GM18507 (cell line): ENCODE measurements around the gene PDSS2.

Experiments
- DNase-seq: peaks from one replicate; pipeline ENCODE4 v3.0.0; 2011; ENCODE audit warnings: low read depth; ENCODE audit not compliant: insufficient read length; ENCODE audit errors: extremely low spot score
- FAIRE-seq: peaks from 2 replicates; lab custom pipeline; 2011; peaks lifted over from hg19 to GRCh38; lab: Jason Lieb, UNC

PDSS2 gene

DNA sequence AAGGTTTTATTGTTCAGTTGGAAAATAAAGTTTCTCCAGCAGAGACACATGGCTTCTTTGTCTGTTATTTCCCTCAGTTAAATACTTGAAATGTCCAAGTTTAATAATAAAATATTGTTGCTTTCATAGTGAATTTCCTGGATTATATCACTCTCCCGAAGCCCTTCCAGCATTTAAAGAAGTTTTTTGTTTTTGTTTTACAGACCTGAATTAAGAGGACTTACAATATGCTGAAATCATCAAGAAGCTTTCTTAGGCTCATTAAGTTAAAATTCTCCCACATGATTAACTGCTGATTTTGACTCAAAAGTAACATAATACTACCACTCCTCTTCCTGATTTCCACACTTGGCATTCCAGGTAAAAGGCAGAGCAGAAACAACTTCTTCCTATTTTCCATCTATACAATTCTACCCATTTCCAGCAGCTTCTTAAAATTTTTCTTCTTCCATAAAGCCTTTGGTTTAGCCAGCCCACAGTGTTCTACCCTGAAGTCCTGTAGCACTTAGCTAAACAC, 35.8 kb downstream of the PDSS2 start:
- DNase-seq: no peak
- FAIRE-seq: no peak

GRCh38 chr6:107421696-107422256, 37.6 kb downstream of the PDSS2 start:
- FAIRE-seq (no peak), DNase-seq (no peak)

- no peak for DNase-seq
- no peak for FAIRE-seq
These were observed 39.6 kb downstream of the PDSS2 start for GRCh38 chr6:107419733-107420132.

- DNase-seq: no peak
- FAIRE-seq: no peak
These were observed 41.2 kb downstream of the PDSS2 start for GRCh38 chr6:107418118-107418517.

GRCh38 chr6:107416145-107416544, 43.2 kb downstream of the PDSS2 start:
- FAIRE-seq (no peak), DNase-seq (no peak)

- no peak for FAIRE-seq
- DNase-seq: no peak
These were observed 45.3 kb downstream of the PDSS2 start for GRCh38 chr6:107413966-107414645.

GRCh38 chr6:107411161-107411560, 48.2 kb downstream of the PDSS2 start:
- DNase-seq (no peak), FAIRE-seq (no peak)

DNA sequence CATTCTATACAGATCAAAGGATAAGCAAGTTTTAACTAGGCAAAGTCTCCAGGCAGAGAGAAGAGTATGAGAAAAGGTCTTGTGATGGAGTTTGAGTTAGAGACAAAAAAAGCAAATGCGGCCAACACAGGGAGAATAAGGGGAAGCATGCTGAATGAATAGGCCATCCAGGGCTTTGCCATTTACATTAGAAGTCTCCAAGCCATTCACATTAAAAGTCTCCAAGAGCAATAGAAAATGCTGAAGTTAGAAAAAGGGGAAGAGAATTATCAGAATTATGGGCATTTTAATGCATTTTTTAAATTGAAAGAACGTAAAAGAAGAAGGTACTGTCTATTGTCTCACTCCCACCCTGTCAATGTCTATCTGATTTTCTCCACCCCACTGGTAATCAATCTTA, 49.4 kb downstream of the PDSS2 start:
- FAIRE-seq (no peak), DNase-seq (no peak)

GRCh38 chr6:107408714-107409113, 50.6 kb downstream of the PDSS2 start:
- FAIRE-seq (no peak), DNase-seq (no peak)

- DNase-seq (no peak), FAIRE-seq (no peak)
These were observed 54.4 kb downstream of the PDSS2 start for GRCh38 chr6:107405002-107405401.

DNA sequence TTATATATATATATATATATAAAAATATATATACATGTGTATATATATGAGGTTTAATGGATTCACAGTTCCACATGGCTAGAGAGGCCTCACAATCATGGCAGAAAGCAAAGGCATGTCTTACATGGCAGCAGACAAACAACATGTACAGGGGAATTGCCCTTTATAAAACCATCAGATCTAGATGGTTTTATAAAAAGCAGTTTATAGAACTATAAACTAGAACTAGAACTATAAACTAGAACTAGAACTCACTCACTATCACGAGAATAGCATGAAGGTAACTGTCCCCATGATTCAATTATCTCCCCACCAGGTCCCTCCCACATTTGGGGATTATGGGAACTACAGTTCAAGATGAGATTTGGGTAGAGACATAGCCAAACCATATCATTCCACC, 56.8 kb downstream of the PDSS2 start:
- DNase-seq: no peak

GRCh38 chr6:107401573-107401972, 57.8 kb downstream of the PDSS2 start:
- FAIRE-seq (no peak), DNase-seq (no peak)

More for the DNA sequence above, 56.8 kb downstream of the PDSS2 start:
- FAIRE-seq: no peak

DNA sequence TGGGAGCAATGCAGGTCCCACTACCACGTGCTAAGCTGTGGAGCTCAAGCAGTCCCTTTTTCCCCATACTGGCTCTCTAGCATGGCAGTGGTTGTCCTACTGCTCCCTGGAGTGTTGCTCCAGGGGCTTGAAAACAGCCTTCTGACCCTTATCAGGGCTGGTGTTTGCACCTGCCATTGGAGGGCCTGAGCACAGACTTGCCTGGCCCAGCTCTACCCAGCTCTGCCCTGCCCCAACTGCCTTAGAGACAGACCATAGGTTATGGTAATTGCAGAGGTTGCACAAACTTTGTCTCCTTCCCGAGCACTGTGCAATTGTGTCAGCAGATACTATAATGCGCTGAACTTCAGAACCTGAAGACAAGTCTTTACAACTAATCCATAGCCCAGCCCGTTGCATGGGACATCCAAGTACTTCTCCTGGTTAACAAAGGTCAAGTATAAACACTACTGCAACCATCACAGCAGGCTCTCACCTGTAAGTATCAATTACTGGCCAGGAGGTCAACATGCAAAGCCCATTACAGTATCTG, 58.7 kb downstream of the PDSS2 start:
- FAIRE-seq (no peak), DNase-seq (no peak)

DNA sequence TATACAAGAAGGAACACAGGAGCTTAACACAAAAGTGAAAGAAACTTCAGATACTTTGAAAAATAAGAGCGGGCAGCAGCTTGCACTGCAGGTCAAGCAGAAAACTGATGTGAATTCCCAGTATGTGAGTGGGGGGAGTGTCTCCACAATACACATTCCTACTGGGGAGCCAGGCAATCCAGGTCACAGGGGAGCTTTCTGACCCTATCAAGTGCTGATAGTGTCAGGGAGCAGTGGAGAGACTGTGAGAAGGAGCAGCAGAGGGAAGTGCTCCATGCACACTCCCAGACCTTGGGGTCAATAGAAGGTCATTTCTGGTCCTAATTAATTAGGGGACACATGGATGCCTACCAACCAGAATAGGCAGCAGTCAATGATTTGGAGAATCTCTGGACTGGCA, 59.4 kb downstream of the PDSS2 start:
- FAIRE-seq (no peak), DNase-seq (no peak)

- DNase-seq (no peak), FAIRE-seq (no peak)
These were observed 61.4 kb downstream of the PDSS2 start for GRCh38 chr6:107398001-107398400.

DNA sequence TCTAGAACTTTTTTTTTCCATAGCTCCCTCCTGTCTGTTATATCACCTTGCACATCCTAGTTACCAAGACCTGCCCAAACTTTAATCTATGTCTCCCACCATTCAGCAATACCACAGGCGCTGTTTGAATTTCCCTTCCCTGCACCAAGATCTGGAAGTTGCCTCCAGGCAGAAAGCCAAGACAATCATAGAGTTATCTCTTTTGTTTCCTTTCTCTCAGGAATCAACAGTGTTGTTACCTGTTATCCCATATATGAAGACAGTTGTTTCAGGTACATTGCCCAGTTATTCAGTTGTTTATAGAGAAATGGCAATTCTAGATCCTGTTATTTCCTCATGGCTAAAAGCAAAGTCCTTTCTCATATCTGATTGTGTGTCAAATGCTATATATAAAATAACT, 63.2 kb downstream of the PDSS2 start:
- DNase-seq (no peak), FAIRE-seq (no peak)

- no peak for DNase-seq
- FAIRE-seq: no peak
These were observed 67.3 kb downstream of the PDSS2 start for GRCh38 chr6:107392069-107392468.

DNA sequence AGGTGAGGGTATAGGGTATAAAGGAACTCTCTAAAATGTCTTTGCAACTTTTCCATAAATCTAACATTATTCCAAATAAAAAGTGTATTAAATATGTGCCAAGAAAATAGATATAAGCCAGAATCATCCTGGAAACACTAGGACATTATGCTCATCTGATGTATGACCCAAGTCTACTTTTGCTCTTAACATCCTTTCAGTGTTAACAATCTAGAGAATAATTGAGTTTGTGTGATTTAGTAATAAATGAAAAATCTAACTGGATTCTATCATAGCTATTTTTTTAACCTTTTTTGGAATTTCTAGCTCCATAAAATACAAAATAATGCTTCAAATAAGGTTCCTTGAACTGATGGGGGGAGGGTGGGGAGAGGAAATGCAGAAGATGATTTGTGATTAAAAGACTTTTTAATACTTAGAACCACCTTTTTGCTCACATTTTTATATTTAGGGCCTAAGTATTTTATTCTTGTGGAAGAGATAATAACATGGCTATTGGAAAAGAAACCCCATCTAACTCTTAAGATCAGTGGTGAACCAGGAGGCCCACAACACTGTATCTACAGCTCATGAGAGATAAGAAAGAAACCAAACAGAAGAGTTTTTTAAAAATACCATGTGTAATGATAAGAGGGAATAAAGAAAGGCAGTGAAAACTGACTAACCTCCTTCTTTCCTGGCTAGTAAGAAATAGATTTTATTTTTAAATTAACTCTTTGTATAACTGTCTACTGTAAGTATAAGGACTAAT, 68.5 kb downstream of the PDSS2 start:
- FAIRE-seq: no peak
- no peak for DNase-seq

- DNase-seq (no peak), FAIRE-seq (no peak)
These were observed 69.3 kb downstream of the PDSS2 start for GRCh38 chr6:107390056-107390455.

GRCh38 chr6:107386904-107387303, 72.5 kb downstream of the PDSS2 start:
- DNase-seq (no peak), FAIRE-seq (no peak)
